Stomach (tissue), 9 donors: ENCODE results near the gene NIT2. TPM values are rescaled to one million over a fixed set of nuclear protein-coding genes. Genes with fewer than 3 reads are reported as not detected.

ENCODE experiments used
- DNase-seq, 2 donors: peaks; one replicate each; pipeline versions ENCODE4 v3.0.0 to v3.0.0-alpha.2; 2013 to 2019
- H3K27ac ChIP-seq, 5 donors: fragments of 200-600 bp in 4 of 5; sonication (generic) in 4 of 5; one replicate each; pipeline ENCODE4 v1.5.1; 2013 to 2019; ENCODE audit warnings: mild to moderate bottlenecking in 1 of 5, moderate library complexity in 1 of 5
- H3K27me3 ChIP-seq, 3 donors: fragments of 200-600 bp; sonication (generic); one replicate each; pipeline ENCODE4 v1.5.1; 2017 to 2019; ENCODE audit warnings: mixed run types in 1 of 3
- H3K36me3 ChIP-seq, 4 donors: fragments of 200-600 bp; sonication (generic); 1 replicate in 3 of 4; 2 replicates in 1 of 4; pipeline ENCODE4 v1.5.1; 2016 to 2019
- H3K4me1 ChIP-seq, 4 donors: fragments of 200-600 bp; sonication (generic); one replicate each; pipeline ENCODE4 v1.5.1; 2016 to 2019
- H3K4me3 ChIP-seq, 4 donors: fragments of 200-600 bp; sonication (generic) in 3 of 4; one replicate each; pipeline ENCODE4 v1.5.1; 2016 to 2019; ENCODE audit warnings: mild to moderate bottlenecking in 1 of 4
- H3K9me3 ChIP-seq, 4 donors: fragments of 200-600 bp; sonication (generic); one replicate each; pipeline ENCODE4 v1.5.1; 2016 to 2019
- CTCF ChIP-seq, 7 experiments: fragments of 450-650 bp in 4 of 7; fragments of 200-600 bp in 3 of 7; sonication (generic) in 3 of 7; IDR thresholded peaks; one replicate each; pipeline ENCODE4 v1.5.1; 2016 to 2019; ENCODE audit warnings: antibody characterized with exemption in 7 of 7, control low read depth in 2 of 7, mild to moderate bottlenecking in 1 of 7
- EP300 ChIP-seq: sonication (generic); formaldehyde crosslinking; IDR thresholded peaks from one replicate; pipeline ENCODE4 v1.6.1; 2017; ENCODE audit warnings: antibody characterized with exemption
- POLR2A ChIP-seq, 4 donors: fragments of 450-650 bp; IDR thresholded peaks; one replicate each; pipeline ENCODE4 v1.6.1; 2016; ENCODE audit warnings: antibody characterized with exemption in 4 of 4, control low read depth in 2 of 4, mild to moderate bottlenecking in 1 of 4, moderate library complexity in 1 of 4
- POLR2AphosphoS5 ChIP-seq, 3 donors: sonication (generic); formaldehyde crosslinking; IDR thresholded peaks; one replicate each; pipeline ENCODE4 v1.6.1; 2016; ENCODE audit warnings: antibody characterized with exemption in 3 of 3
- WGBS, 5 donors: extraction: QIAGEN DNeasy Blood & Tissue Kit in 3 of 5; methylation state at CpG; one replicate each; pipeline versions ENCODE4 v1.1.5 to v1.1.7; 2013 to 2018; 5-methylcytosine and 5-hydroxymethylcytosine counted together
- intact Hi-C: fragments of 100-400 bp; cut with DNase I; formaldehyde crosslinking; loops from one replicate; pipeline ENCODE4 v1.15.1; 2023; ENCODE audit warnings: low total_unique reads
- polyA plus RNA-seq, 3 donors: library from polyadenylated mRNA; stranded (reverse); fragments of 200-250 nt; gene quantifications; one replicate each; pipeline ENCODE4 v1.2.3, GENCODE V29; 2013
- total RNA-seq, 5 donors: library from RNA; depleted of rRNA; stranded (reverse); fragments of >200 nt; gene quantifications; one replicate each; pipeline versions ENCODE4 v1.1.0 to v1.2.3, GENCODE V29; 2014 to 2016
- donor health status: healthy with polysubstance abuse.
- donor health status: Bipolar disorder and iron deficiency.
- donor health status: healthy.

Gene NIT2
- total and polyA plus RNA-seq, 8 donors: 4.3 to 53.1 (median 29.6) TPM

GRCh38 chr3:100310355-100310965, 24.1 kb upstream of the NIT2 start:
- no peak for TF ChIP-seq POLR2AphosphoS5 (IDR thresholded peaks at IDR 0.05)
- Histone ChIP-seq H3K27me3 (no peaks in the 10 kb centered on the region), H3K36me3 (peaks cover 8 to 79% (median 58%) of the 10 kb centered on the region in 4 donors), H3K27ac (no peak overlapping the region), H3K4me3 (no peak overlapping the region), H3K9me3 (no peaks in the 10 kb centered on the region), H3K4me1 (peaks cover 0 to 10% (median 3%) of the 10 kb centered on the region in 4 donors)
- 80 to 87% (median 83%) methylated on average over 3 of the region's 3 CpGs for WGBS, 5 donors
- intact Hi-C loops: no loop called here
- DNase-seq: no peak

GRCh38 chr3:100311011-100311410, 23.5 kb upstream of the NIT2 start:
- Histone ChIP-seq H3K27ac (no peak overlapping the region), H3K4me1 (peaks cover 0 to 10% (median 3%) of the 10 kb centered on the region in 4 donors), H3K27me3 (no peaks in the 10 kb centered on the region), H3K9me3 (no peaks in the 10 kb centered on the region), H3K4me3 (no peak overlapping the region), H3K36me3 (peaks cover 8 to 78% (median 60%) of the 10 kb centered on the region in 4 donors)
- no peak for TF ChIP-seq EP300
- TF ChIP-seq POLR2A (IDR thresholded peaks at IDR 0.05): no peak
- no peak for TF ChIP-seq POLR2AphosphoS5 (IDR thresholded peaks at IDR 0.05)
- no peak for TF ChIP-seq CTCF (IDR thresholded peaks at IDR 0.05)
- no peak for DNase-seq
- intact Hi-C loops: no loop called here
- 29 to 45% (median 43%) methylated on average over 2 of the region's 2 CpGs for WGBS, 5 donors

GRCh38 chr3:100316641-100317069, 17.9 kb upstream of the NIT2 start:
- TF ChIP-seq CTCF (IDR thresholded peaks at IDR 0.05) (peak in 5 of 7 experiments; percentile 43 to 71 (median 57)), EP300 (no peak)
- peak overlapping the region in 1 of 5 donors; percentile 18 for H3K27ac ChIP-seq
- H3K4me3 ChIP-seq: no peak overlapping the region
- peaks cover 0 to 12% (median 2%) of the 10 kb centered on the region in 4 donors for H3K4me1 ChIP-seq
- DNase-seq: peak in 1 of 2 donors; percentile 79
- WGBS, 5 donors: 25 to 31% (median 29%) methylated on average over 8 of the region's 8 CpGs
- intact Hi-C loops: no loop called here
- peaks cover 9 to 65% (median 54%) of the 10 kb centered on the region in 4 donors for H3K36me3 ChIP-seq
- H3K9me3 ChIP-seq: no peaks in the 10 kb centered on the region
- no peaks in the 10 kb centered on the region for H3K27me3 ChIP-seq

GRCh38 chr3:100317912-100318311, 16.6 kb upstream of the NIT2 start:
- no peak for DNase-seq
- Histone ChIP-seq H3K4me3 (no peak overlapping the region), H3K4me1 (peaks cover 0 to 12% (median 2%) of the 10 kb centered on the region in 4 donors), H3K27ac (no peak overlapping the region), H3K36me3 (peaks cover 9 to 59% (median 56%) of the 10 kb centered on the region in 4 donors), H3K27me3 (no peaks in the 10 kb centered on the region), H3K9me3 (no peaks in the 10 kb centered on the region)
- 67 to 79% (median 75%) methylated on average over 2 of the region's 2 CpGs for WGBS, 5 donors
- intact Hi-C loops: no loop called here
- TF ChIP-seq POLR2A (IDR thresholded peaks at IDR 0.05): no peak
- TF ChIP-seq EP300: no peak
- TF ChIP-seq CTCF (IDR thresholded peaks at IDR 0.05): no peak
- no peak for TF ChIP-seq POLR2AphosphoS5 (IDR thresholded peaks at IDR 0.05)

GRCh38 chr3:100319951-100320350, 14.6 kb upstream of the NIT2 start:
- H3K27me3 ChIP-seq: no peaks in the 10 kb centered on the region
- intact Hi-C loops: no loop called here
- TF ChIP-seq POLR2A (IDR thresholded peaks at IDR 0.05): no peak
- no peak for TF ChIP-seq EP300
- no peak for TF ChIP-seq CTCF (IDR thresholded peaks at IDR 0.05)
- no peak for TF ChIP-seq POLR2AphosphoS5 (IDR thresholded peaks at IDR 0.05)
- peaks cover 9 to 67% (median 52%) of the 10 kb centered on the region in 4 donors for H3K36me3 ChIP-seq
- WGBS, 5 donors: 87 to 98% (median 93%) methylated on average over 2 of the region's 2 CpGs
- H3K4me1 ChIP-seq: peaks cover 0 to 12% (median 2%) of the 10 kb centered on the region in 4 donors
- no peak overlapping the region for H3K27ac ChIP-seq
- H3K4me3 ChIP-seq: no peak overlapping the region
- no peak for DNase-seq
- no peaks in the 10 kb centered on the region for H3K9me3 ChIP-seq
